GM12878 (cell line): ENCODE results near the gene MEF2C. TPM values are rescaled to one million over a fixed set of nuclear protein-coding genes. Genes with fewer than 3 reads are reported as not detected.

Experiments used
- ATAC-seq: fragments of 200-7000 bp; cut with Tn5 transposase; 3 replicates; pipeline ENCODE4 v1.9.1; 2020; ENCODE audit warnings: mild to moderate bottlenecking, moderate library complexity
- BruUV-seq: library from RNA; stranded (reverse); fragments of 400-500 nt; replicated peaks from 2 replicates; lab custom pipeline; 2021; lab: Mats Ljungman, UMichigan
- CTCF ChIA-PET: fragments of 300-600 bp; sonication (Branson Sonifier 250); formaldehyde crosslinking; extraction: SDS; loops from one replicate; lab custom pipeline; 2021; ENCODE audit warnings: inconsistent platforms; lab: Yijun Ruan, JAX
- POLR2A ChIA-PET: fragments of 350-600 bp; formaldehyde crosslinking; extraction: SDS; loops from one replicate; lab custom pipeline; 2021; ENCODE audit warnings: inconsistent platforms; lab: Charles Lee
- RAD21 ChIA-PET: fragments of 300-600 bp; sonication (Branson Sonifier 250); formaldehyde crosslinking; loops from one replicate; lab custom pipeline; 2023; ENCODE audit warnings: antibody characterized with exemption; ENCODE audit not compliant: unreplicated experiment; lab: Charles Lee
- SMC1A ChIA-PET: fragments of 300-600 bp; sonication (Branson Sonifier 250); formaldehyde crosslinking; loops from one replicate; lab custom pipeline; 2023; ENCODE audit not compliant: unreplicated experiment, uncharacterized antibody; lab: Charles Lee
- DNase-seq: peaks from one replicate; pipeline ENCODE4 v3.0.0-alpha.2; 2011; ENCODE audit warnings: low read depth, low spot score
- FAIRE-seq: peaks from 3 replicates; lab custom pipeline; 2011; peaks lifted over from hg19 to GRCh38; lab: Jason Lieb, UNC
- H2AFZ ChIP-seq: 2 replicates; pipeline ENCODE4 v1.6.0; 2011; ENCODE audit warnings: low read depth, low read length, control low read depth; ENCODE audit not compliant: control insufficient read depth
- H3K27ac ChIP-seq: 2 replicates; pipeline ENCODE4 v1.5.1; 2011; ENCODE audit warnings: control low read depth; ENCODE audit not compliant: control insufficient read depth, insufficient read depth
- H3K27me3 ChIP-seq, 2 experiments: replicated peaks in 1 of 2; 2 replicates each; pipeline versions ENCODE4 v1.6.0 to v1.6.1; 2011; ENCODE audit warnings: low read length in 1 of 2; ENCODE audit not compliant: control insufficient read depth in 2 of 2, insufficient read depth in 2 of 2
- H3K36me3 ChIP-seq, 2 experiments: 2 replicates each; pipeline ENCODE4 v1.5.1; 2011; ENCODE audit warnings: low read length in 1 of 2; ENCODE audit not compliant: control insufficient read depth in 2 of 2, insufficient read depth in 2 of 2
- H3K4me1 ChIP-seq: 2 replicates; pipeline ENCODE4 v1.6.1; 2011; ENCODE audit warnings: mild to moderate bottlenecking, low read length, moderate library complexity, mixed read lengths; ENCODE audit not compliant: control insufficient read depth, insufficient read depth
- H3K4me2 ChIP-seq: 2 replicates; pipeline ENCODE4 v1.6.0; 2011; ENCODE audit warnings: control low read depth; ENCODE audit not compliant: control insufficient read depth, insufficient read depth
- H3K4me3 ChIP-seq: fragments of 200-600 bp; sonication (generic); 2 replicates; pipeline ENCODE4 v1.5.1; 2016
- H3K79me2 ChIP-seq: 2 replicates; pipeline ENCODE4 v1.6.0; 2011; ENCODE audit warnings: low read length; ENCODE audit not compliant: control insufficient read depth, insufficient read depth
- H3K9ac ChIP-seq: 2 replicates; pipeline ENCODE4 v1.8.0; 2011; ENCODE audit warnings: low read length, control low read depth, mixed read lengths; ENCODE audit not compliant: control insufficient read depth, insufficient read depth
- H3K9me3 ChIP-seq: replicated peaks from 3 replicates; pipeline ENCODE4 v1.5.1; 2011; ENCODE audit warnings: mild to moderate bottlenecking, low read length; ENCODE audit not compliant: control insufficient read depth, insufficient read depth
- H4K20me1 ChIP-seq: 2 replicates; pipeline ENCODE4 v1.6.0; 2011; ENCODE audit not compliant: control insufficient read depth, insufficient read depth
- ATF2 ChIP-seq: IDR thresholded peaks from 2 replicates; pipeline ENCODE4 v1.6.1; 2012; ENCODE audit warnings: low read length, inconsistent platforms
- CBX3 ChIP-seq: fragments of 200-600 bp; sonication (generic); IDR thresholded peaks from 2 replicates; pipeline ENCODE4 v1.6.1; 2016; ENCODE audit warnings: low read depth, borderline replicate concordance
- CHD2 ChIP-seq: IDR thresholded peaks from 2 replicates; pipeline ENCODE4 v1.6.1; 2011; ENCODE audit warnings: low read depth, low read length, improper control_type of control experiment, borderline replicate concordance
- CREB1 ChIP-seq: IDR thresholded peaks from 2 replicates; pipeline ENCODE4 v1.6.1; 2012; ENCODE audit warnings: low read depth, mild to moderate bottlenecking, inconsistent platforms
- HCFC1 ChIP-seq: fragments of 150-350 bp; IDR thresholded peaks from 2 replicates; pipeline ENCODE4 v1.6.1; 2014; ENCODE audit warnings: low read length
- MAX ChIP-seq: IDR thresholded peaks from 2 replicates; pipeline ENCODE4 v1.6.1; 2012; ENCODE audit warnings: low read depth, low read length, improper control_type of control experiment
- MEF2B ChIP-seq: fragments of 450-650 bp; IDR thresholded peaks from 2 replicates; pipeline ENCODE4 v1.6.1; 2018; ENCODE audit warnings: mild to moderate bottlenecking, moderate library complexity; ENCODE audit not compliant: partially characterized antibody, poor library complexity, severe bottlenecking
- MLLT1 ChIP-seq: fragments of 450-650 bp; IDR thresholded peaks from 2 replicates; pipeline ENCODE4 v1.6.1; 2016; ENCODE audit warnings: mild to moderate bottlenecking
- NR2F1 ChIP-seq: fragments of 450-650 bp; conservative IDR thresholded peaks from 2 replicates; pipeline ENCODE4 v1.6.1; 2017; ENCODE audit warnings: mild to moderate bottlenecking
- PAX5 ChIP-seq: IDR thresholded peaks from 2 replicates; pipeline ENCODE4 v1.6.1; 2011; ENCODE audit warnings: low read depth, low read length, borderline replicate concordance
- SMAD1 ChIP-seq: fragments of 450-650 bp; IDR thresholded peaks from 2 replicates; pipeline ENCODE4 v1.6.1; 2018; ENCODE audit warnings: mild to moderate bottlenecking, low read depth; ENCODE audit not compliant: partially characterized antibody
- TCF12 ChIP-seq: IDR thresholded peaks from 2 replicates; pipeline ENCODE4 v1.6.1; 2011; ENCODE audit warnings: low read depth, mild to moderate bottlenecking, low read length
- WRNIP1 ChIP-seq: IDR thresholded peaks from 2 replicates; pipeline ENCODE4 v1.6.1; 2011; ENCODE audit warnings: low read depth, low read length, improper control_type of control experiment, borderline replicate concordance
- ZBED1 ChIP-seq: IDR thresholded peaks from 2 replicates; pipeline ENCODE4 v1.6.1; 2016; ENCODE audit warnings: borderline replicate concordance
- ZBTB33 ChIP-seq: fragments of 450-650 bp; IDR thresholded peaks from 2 replicates; pipeline ENCODE4 v1.6.1; 2017; ENCODE audit warnings: mild to moderate bottlenecking
- ZBTB4 ChIP-seq: fragments of 450-650 bp; formaldehyde crosslinking; IDR thresholded peaks from 2 replicates; pipeline ENCODE4 v1.4.0; 2022; ENCODE audit warnings: mild to moderate bottlenecking, moderate library complexity
- ZNF622 ChIP-seq: fragments of 450-650 bp; IDR thresholded peaks from 2 replicates; pipeline ENCODE4 v1.6.1; 2017; ENCODE audit warnings: mild to moderate bottlenecking, inconsistent platforms
- WGBS: methylation state at CpG from one replicate; pipeline ENCODE4 v1.1.6; 2016; ENCODE audit warnings: low lambda C conversion rate; ENCODE audit not compliant: insufficient replicate concordance, insufficient coverage; ENCODE audit errors: missing lambda C conversion rate; 5-methylcytosine and 5-hydroxymethylcytosine counted together
- in situ Hi-C: fragments of 300-500 bp; cut with MboI; formaldehyde crosslinking; loops from 9 replicates; pipeline ENCODE4 v1.14.3; 2018; ENCODE audit warnings: mixed read lengths
- intact Hi-C: fragments of 100-400 bp; cut with micrococcal nuclease; formaldehyde crosslinking; loops from one replicate; pipeline ENCODE4 v1.14.2; 2022; ENCODE audit not compliant: unreplicated experiment
- polyA plus RNA-seq, 11 experiments: library from polyadenylated mRNA; depleted of rRNA in 4 of 11; unstranded in 6 of 11; stranded (reverse) in 5 of 11; fragments of >200 nt; fragmentation: Nextera tagmentation in 4 of 11; fragmentation: Illumina TruSeq in 1 of 11; extraction: Ambion mirVana in 4 of 11; extraction: Trizol in 1 of 11; gene quantifications; 1 replicate in 1 of 11; 2 replicates in 10 of 11; pipeline versions ENCODE4 v1.2.1 to v1.2.3, GENCODE V29; 2011 to 2016; ENCODE audit warnings: inconsistent platforms in 2 of 11, missing spikeins in 2 of 11, low read depth in 1 of 11
- total RNA-seq, 4 experiments: library from RNA; depleted of rRNA in 3 of 4; stranded (reverse); fragments of >200 nt in 3 of 4; fragmentation: Illumina TruSeq in 1 of 4; extraction: Trizol in 1 of 4; gene quantifications; 2 replicates each; pipeline versions ENCODE4 v1.2.1 to v1.2.3, GENCODE V29; 2013 to 2021

The MEF2C gene
- total and polyA plus RNA-seq, 10 of the 15 experiments (the other 5 are each of a cell fraction or from before 2014, with no cell fraction given): 104 to 225 (median 180) TPM

GRCh38 chr5:88671106-88671504 lies 211.9 kb downstream of the MEF2C start:
- peaks cover 0 to 21% of the 10 kb centered on the region in 2 experiments for H3K27me3 ChIP-seq
- POLR2A ChIA-PET: no interaction called here
- no peak for FAIRE-seq
- TF ChIP-seq ZBTB4 (CRISPR knock-in tag) (no peak), WRNIP1 (no peak), HCFC1 (no peak), PAX5 (no peak), ZBED1 (no peak), NR2F1 (no peak), CBX3 (no peak), ATF2 (no peak), CHD2 (no peak), MLLT1 (no peak), ZBTB33 (no peak), ZNF622 (no peak), CREB1 (no peak), TCF12 (no peak), MEF2B (no peak), MAX (no peak), SMAD1 (no peak)

More at GRCh38 chr5:88671106-88671504, 211.9 kb downstream of the MEF2C start:
- Histone ChIP-seq H2AFZ (no peak overlapping the region), H3K9ac (no peak overlapping the region), H3K4me1 (peaks cover 6% of the 10 kb centered on the region; the same call in 1 of the 2 replicates), H4K20me1 (no peaks in the 10 kb centered on the region), H3K4me2 (no peak overlapping the region), H3K36me3 (no peaks in the 10 kb centered on the region), H3K4me3 (no peak overlapping the region), H3K9me3 (no peaks in the 10 kb centered on the region; the same call in 2 of the 3 replicates), H3K79me2 (no peaks in the 10 kb centered on the region), H3K27ac (no peak overlapping the region)
- ATAC-seq (no peak), DNase-seq (no peak)
- in situ Hi-C loops: loop anchor here (10.0 kb wide), 1 partner anchor 406 kb away; the partner anchor contains the start of gene TMEM161B
- intact Hi-C loops: loop anchor here (10.0 kb wide), 1 partner anchor 166 kb away; no protein-coding TSS in a partner anchor
- no TSS peak for BruUV-seq
- RAD21 ChIA-PET: no interaction called here
- CTCF ChIA-PET: interaction anchor here (1.1 to 2.3 kb wide), 2 partner anchors 11 to 20 kb away, joined by 3 to 7 read pairs; no protein-coding TSS in a partner anchor
- 0% methylated on average over 1 of the region's 1 CpG for WGBS
- SMC1A ChIA-PET: interaction anchor here (1.4 kb wide), 1 partner anchor 11 kb away, joined by 6 read pairs; no protein-coding TSS in a partner anchor
